Measurements from ENCODE around the gene MAPK6. TPM values are rescaled to one million over a fixed set of nuclear protein-coding genes. Genes with fewer than 3 reads are reported as not detected.

MAPK6 gene
- total and polyA plus RNA-seq, 10 of the 15 experiments (the other 5 are each of a cell fraction or from before 2014, with no cell fraction given): 20.6 to 100 (median 52.6) TPM

- 0 out of 2 replicates have a peak, but pooled peaks have one; percentile 8 for TF ChIP-seq ZNF592 (IDR thresholded peaks at IDR 0.05)
- TF ChIP-seq ZBTB33 (IDR thresholded peaks at IDR 0.05): peak; percentile 64; the same call in 1 of the 2 replicates
- TF ChIP-seq EP300 (IDR thresholded peaks at IDR 0.05; ENCODE audit: borderline replicate concordance in 1 of 2, control insufficient read depth in 1 of 2, low read depth in 2 of 2, low read length in 2 of 2): peak in 1 of 2 experiments; percentile 74; a peak in 3 of 4 replicates
- TF ChIP-seq SMARCA5 (IDR thresholded peaks at IDR 0.05): 0 out of 2 replicates have a peak, but pooled peaks have one; percentile 22
- peak; percentile 48; the same call in 1 of the 2 replicates for TF ChIP-seq FOXM1 (IDR thresholded peaks at IDR 0.05; ENCODE audit: low read depth, low read length)
- TF ChIP-seq ZNF384 (IDR thresholded peaks at IDR 0.05; ENCODE audit: borderline replicate concordance, low read depth, low read length): peak; percentile 93
- TF ChIP-seq BHLHE40 (IDR thresholded peaks at IDR 0.05; ENCODE audit: borderline replicate concordance in 1 of 2, low read depth in 2 of 2, low read length in 1 of 2): peak; percentile 17 to 28; a peak in 1 of 4 replicates
- TF ChIP-seq NFXL1 (IDR thresholded peaks at IDR 0.05; ENCODE audit: borderline replicate concordance): no peak
- TF ChIP-seq BCL3 (IDR thresholded peaks at IDR 0.05; ENCODE audit: borderline replicate concordance, insufficient read depth, low read depth, low read length, poor library complexity, severe bottlenecking): peak; percentile 27
- TF ChIP-seq IKZF1 (conservative IDR thresholded peaks at IDR 0.05): peak; percentile 83
- no peak for TF ChIP-seq RB1 (IDR thresholded peaks at IDR 0.05; ENCODE audit: borderline replicate concordance)
- TF ChIP-seq ZBED1 (IDR thresholded peaks at IDR 0.05; ENCODE audit: borderline replicate concordance): 0 out of 2 replicates have a peak, but pooled peaks have one; percentile 11
- TF ChIP-seq GATAD2B (conservative IDR thresholded peaks at IDR 0.05; ENCODE audit: low read depth): no peak; the same call in none of the 2 replicates
- TF ChIP-seq NFIC (IDR thresholded peaks at IDR 0.05; ENCODE audit: low read depth, low read length): peak; percentile 77
- TF ChIP-seq YY1 (IDR thresholded peaks at IDR 0.05; ENCODE audit: low read depth, low read length): 0 out of 2 replicates have a peak, but pooled peaks have one; percentile 52
- no peak for TF ChIP-seq RELA (IDR thresholded peaks at IDR 0.05; ENCODE audit: borderline replicate concordance, partially characterized antibody)
- peak; percentile 59; the same call in 1 of the 2 replicates for TF ChIP-seq CBX5 (IDR thresholded peaks at IDR 0.05; ENCODE audit: low read depth)
- TF ChIP-seq MEF2B (IDR thresholded peaks at IDR 0.05; ENCODE audit: partially characterized antibody, poor library complexity, severe bottlenecking): peak; percentile 86
- TF ChIP-seq ZNF622 (IDR thresholded peaks at IDR 0.05): no peak
- 0 out of 4 replicates have a peak, but pooled peaks of 1 of the 2 experiments have one; percentile 42 for TF ChIP-seq CEBPB (IDR thresholded peaks at IDR 0.05; ENCODE audit: borderline replicate concordance in 1 of 2, low read depth in 2 of 2, low read length in 2 of 2)
- peak; percentile 15; the same call in 1 of the 2 replicates for TF ChIP-seq EED (IDR thresholded peaks at IDR 0.05; ENCODE audit: low read depth)
These were observed 63.4 kb downstream of the MAPK6 start (continued) for GRCh38 chr15:52082197-52083036.

Data from GM12878 (cell line).